HG02852 (cell line): ENCODE results near the gene UNC5A.

Source experiments
- ATAC-seq: cut with Tn5 transposase; IDR thresholded peaks from one replicate; pipeline ENCODE4 v1.9.1; 2021; ENCODE audit warnings: mild to moderate bottlenecking, moderate library complexity; ENCODE audit not compliant: unreplicated experiment

UNC5A gene

DNA sequence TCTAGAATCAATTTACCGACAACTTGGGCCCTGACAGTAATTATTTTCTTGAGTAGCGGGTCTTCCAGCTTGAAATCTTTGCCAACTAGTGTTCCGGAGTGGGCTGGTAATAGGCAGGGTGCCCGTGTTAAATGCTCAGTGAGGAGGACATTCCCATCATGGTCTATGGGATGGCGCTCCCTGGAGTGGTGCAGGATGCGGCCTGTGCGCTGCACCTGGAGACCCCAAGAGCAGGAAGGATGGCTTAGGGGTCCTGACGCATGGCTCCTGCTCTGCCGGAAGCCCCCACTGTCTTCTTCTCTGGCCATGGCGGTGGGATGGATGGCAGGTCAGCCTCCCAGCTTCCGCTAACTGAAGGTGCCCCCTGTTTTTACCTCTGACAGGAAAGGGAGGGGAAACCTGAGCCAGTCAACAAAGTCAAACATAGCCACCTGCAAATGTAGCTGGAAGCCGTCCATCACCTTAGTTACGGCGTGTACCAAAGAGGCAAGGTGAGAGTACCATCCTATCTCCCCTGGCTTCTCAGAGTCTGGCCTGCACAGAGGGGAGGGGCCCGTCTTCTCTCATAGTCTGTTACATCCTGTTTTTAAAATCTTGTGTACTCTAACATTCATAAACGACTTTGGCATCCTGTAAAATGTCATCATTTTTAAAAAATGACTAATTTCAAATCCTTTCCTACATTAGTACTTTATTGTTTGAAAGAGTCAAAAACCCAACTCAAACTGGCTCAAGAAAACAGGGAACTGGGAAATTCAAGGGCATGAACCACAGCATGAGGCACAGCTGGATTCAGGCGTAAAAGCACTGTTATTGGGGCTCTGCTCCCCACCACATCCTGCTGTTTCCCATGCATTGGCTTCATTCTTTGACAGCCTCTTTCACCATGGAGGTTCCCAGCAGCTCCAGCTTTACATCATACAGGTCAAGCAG lies 28.5 kb upstream of the UNC5A start:
- ATAC-seq, result no peak

GRCh38 chr5:176784218-176785165 lies 25.9 kb upstream of the UNC5A start:
- no peak for ATAC-seq

DNA sequence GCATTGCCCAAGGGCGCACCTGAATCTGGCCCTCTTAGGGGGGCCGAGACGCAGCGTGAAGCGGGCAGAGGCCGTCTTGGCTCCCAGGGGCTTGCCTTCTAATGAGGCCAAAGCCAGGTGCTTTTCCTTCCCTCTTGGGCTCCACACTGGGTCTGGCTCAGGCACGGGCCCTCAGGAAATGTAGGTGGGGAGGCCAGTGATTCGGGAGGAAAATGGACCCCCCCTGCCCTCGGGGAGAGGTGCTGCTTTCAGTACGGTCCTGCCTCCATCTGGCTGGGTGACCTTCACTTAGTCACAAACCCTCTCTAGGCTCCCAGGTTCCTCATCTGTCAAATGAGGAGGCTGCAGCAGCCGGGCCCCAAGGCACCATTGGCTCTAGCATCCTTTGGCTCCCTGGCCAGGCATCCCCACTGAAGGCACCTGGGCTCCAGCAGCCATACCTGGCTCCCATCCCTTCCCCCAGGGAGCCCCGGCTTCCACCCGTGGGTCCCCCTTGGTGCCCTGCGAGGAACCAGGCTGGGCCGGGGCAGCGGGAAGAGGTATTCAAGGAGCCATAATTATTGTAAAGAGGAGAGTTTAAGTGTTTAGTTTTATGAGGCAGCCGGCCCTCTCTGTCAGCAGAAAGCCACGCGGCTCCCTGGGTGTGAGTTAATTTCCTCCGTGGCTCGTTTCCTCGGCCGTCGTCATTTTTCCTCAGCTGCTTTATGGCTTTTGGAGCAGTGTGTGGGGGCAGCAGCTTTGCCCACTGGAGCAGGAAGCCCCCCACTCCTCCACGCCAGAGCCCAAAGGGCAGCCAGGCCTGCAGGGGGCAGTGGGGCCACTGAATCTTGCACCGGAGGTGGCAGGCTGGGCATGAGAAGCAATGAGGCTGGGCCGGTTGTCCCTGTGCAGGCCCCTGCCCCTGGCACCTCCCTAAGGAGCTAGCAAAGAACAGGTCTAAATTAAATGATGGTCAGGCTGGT lies 24.9 kb upstream of the UNC5A start:
- no peak for ATAC-seq

- no peak for ATAC-seq
Observed at GRCh38 chr5:176787676-176788075, 22.7 kb upstream of the UNC5A start.

DNA sequence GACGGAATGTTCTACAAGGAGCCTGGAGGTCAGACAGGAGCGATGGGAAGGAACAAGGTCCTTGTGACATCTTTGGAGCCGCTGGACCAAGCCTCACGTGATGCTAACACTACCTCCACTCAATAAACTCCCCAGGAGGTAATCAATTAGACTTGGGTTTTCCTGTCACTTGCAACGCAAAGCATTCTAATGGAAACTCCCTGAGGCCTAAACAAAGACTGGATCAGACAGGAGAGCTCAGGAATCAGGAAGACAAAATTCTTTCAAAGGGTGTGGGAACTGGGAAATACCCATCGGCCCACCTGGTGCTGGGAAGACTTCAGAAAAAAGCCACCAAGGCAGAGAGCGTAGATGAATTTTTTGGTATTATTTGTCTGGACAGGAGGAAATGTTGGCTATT lies 22.3 kb upstream of the UNC5A start:
- ATAC-seq, result no peak

- no peak for ATAC-seq
Observed at GRCh38 chr5:176788941-176789872, 21.2 kb upstream of the UNC5A start.

DNA sequence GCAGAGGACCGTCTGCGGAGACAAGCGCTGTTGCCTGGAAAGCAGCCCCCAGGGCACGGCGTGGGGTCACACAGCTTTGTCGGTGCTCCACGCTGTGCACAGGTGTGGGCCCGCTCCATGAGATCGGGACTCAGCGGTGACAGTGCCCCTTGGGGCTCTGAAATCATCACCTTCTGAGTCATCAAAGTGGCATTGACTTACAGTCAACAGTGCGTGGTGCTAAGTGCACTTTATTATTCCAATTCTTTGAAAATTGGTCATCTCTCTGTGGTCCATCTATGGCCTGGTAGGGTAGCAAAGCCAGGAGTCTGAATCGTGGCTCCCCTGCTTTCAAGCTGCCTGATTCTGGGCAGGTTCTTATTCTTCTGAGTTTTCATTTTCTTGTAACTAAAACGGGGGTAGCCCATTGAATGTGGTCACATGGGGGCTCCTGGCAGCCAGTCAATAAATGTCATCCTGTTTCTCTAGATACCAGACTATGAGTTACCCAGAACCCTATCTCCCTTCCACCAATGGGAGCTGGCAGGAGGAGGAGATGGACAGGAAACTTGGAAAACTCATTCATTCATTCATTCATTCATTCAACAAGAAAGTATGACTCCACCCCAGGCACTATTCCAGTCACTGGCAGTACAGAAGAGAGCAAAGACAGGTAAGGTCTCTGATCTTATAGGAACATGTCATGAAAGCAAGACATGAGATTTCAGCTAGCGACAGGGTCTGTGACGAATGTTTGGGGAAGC lies 20.3 kb upstream of the UNC5A start:
- no peak for ATAC-seq

- no peak for ATAC-seq
Observed at GRCh38 chr5:176790941-176791340, 19.4 kb upstream of the UNC5A start.

- no peak for ATAC-seq
Observed at GRCh38 chr5:176792655-176793342, 17.6 kb upstream of the UNC5A start.

GRCh38 chr5:176793343-176793699 lies 17.0 kb upstream of the UNC5A start:
- no peak for ATAC-seq

DNA sequence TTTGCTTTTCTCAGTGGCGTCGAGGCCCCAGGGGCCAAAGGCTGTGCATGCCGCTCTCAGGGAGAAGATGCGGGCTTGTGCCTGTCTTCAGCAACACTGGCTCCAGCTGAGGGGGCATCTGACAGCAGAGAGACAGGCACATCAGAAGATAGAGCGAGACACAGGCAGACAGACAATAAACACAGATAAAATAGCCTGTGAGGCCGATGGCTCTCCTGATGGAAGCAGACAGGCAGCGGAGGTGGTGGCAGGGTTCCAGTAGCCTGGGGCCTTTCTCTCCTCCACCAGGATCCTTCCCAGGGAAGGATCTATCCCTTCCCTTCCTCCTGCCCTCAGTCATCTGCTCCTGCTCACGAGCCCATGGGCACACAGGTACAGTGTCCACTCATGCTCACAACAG lies 16.6 kb upstream of the UNC5A start:
- ATAC-seq, result no peak

DNA sequence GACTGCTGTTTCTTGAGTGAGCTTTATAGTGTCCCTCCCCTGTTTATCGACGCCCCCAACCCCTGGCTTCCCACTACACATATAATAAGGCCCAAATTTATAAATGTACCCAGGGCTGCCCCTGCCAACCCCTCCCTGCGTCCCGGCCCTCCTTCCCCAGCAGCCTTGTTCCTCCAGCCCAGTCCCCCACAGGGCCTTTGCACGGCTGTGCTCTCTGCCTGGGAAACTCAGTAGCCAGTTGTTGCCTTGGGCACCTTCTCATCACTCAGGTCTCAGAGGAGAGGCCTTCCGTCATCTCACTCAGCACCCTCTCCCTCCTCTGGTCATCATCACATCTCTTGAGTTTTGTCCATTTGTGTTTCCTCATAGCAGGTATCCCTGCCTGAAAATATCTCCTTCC lies 15.8 kb upstream of the UNC5A start:
- ATAC-seq, result no peak

GRCh38 chr5:176796411-176796810 lies 13.9 kb upstream of the UNC5A start:
- no peak for ATAC-seq

- no peak for ATAC-seq
Observed at GRCh38 chr5:176796970-176797369, 13.4 kb upstream of the UNC5A start.

GRCh38 chr5:176797456-176798050 lies 12.8 kb upstream of the UNC5A start:
- ATAC-seq, result no peak

GRCh38 chr5:176798086-176798876 lies 12.1 kb upstream of the UNC5A start:
- ATAC-seq, result no peak

- ATAC-seq, result no peak
Observed at GRCh38 chr5:176798949-176799348, 11.4 kb upstream of the UNC5A start.
